ENCODE measurements around the gene PLCB1.

Gene PLCB1

DNA sequence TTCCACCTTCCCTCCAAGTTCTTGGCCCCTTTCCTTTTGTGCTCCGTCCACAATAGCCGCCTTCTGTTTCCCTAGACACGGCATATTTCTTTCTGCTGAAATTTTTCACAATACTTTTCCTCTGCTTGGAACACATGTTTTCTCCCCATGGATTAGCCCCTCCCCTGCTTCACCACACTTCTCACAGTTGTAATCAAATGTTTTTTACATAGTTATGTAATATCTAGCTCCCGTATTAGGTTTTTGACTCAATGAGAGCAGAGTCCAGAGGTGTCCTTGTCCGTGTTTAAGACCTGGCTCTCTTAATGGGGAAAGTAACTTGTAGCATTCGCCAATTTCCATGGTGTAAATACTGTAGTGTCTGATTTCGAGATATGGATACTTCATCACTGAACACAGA is 34.7 kb downstream of the PLCB1 start:
- H3K79me2 ChIP-seq (ENCODE audit: insufficient read depth, low read length): peaks cover 50% of the 10 kb centered on the region
- H3K4me2 ChIP-seq (ENCODE audit: low read depth, low read length, poor library complexity, severe bottlenecking): no peak overlapping the region
- H3K9me2 ChIP-seq (replicated peaks; ENCODE audit: low read depth, low read length): no peaks in the 10 kb centered on the region
- TF ChIP-seq, protein P1, sequence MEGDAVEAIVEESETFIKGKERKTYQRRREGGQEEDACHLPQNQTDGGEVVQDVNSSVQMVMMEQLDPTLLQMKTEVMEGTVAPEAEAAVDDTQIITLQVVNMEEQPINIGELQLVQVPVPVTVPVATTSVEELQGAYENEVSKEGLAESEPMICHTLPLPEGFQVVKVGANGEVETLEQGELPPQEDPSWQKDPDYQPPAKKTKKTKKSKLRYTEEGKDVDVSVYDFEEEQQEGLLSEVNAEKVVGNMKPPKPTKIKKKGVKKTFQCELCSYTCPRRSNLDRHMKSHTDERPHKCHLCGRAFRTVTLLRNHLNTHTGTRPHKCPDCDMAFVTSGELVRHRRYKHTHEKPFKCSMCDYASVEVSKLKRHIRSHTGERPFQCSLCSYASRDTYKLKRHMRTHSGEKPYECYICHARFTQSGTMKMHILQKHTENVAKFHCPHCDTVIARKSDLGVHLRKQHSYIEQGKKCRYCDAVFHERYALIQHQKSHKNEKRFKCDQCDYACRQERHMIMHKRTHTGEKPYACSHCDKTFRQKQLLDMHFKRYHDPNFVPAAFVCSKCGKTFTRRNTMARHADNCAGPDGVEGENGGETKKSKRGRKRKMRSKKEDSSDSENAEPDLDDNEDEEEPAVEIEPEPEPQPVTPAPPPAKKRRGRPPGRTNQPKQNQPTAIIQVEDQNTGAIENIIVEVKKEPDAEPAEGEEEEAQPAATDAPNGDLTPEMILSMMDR (conservative IDR thresholded peaks at IDR 0.05; ENCODE audit: low read length): no peak
- no peak for TF ChIP-seq EZH2phosphoT487 (IDR thresholded peaks at IDR 0.05; ENCODE audit: borderline replicate concordance)
- no peak overlapping the region for H2AFZ ChIP-seq (ENCODE audit: low read length)
- no peaks in the 10 kb centered on the region for H3K36me3 ChIP-seq (ENCODE audit: insufficient read depth, low read length)
- no peaks in the 10 kb centered on the region for H3K9me3 ChIP-seq (ENCODE audit: insufficient read depth, low read depth, low read length)
- no peaks in the 10 kb centered on the region for H3F3A ChIP-seq (ENCODE audit: low read depth)
- no peak overlapping the region for H3K9ac ChIP-seq (ENCODE audit: low read depth, low read length, poor library complexity, severe bottlenecking)
- H4K20me1 ChIP-seq (ENCODE audit: insufficient read depth, low read length, poor library complexity, severe bottlenecking): no peaks in the 10 kb centered on the region
- H3K4me3 ChIP-seq (ENCODE audit: low read length, poor library complexity, severe bottlenecking): no peak overlapping the region
- H3K4me1 ChIP-seq (ENCODE audit: insufficient read depth, low read length, poor library complexity, severe bottlenecking): peaks cover 17% of the 10 kb centered on the region
- no peaks in the 10 kb centered on the region for H3K27me3 ChIP-seq (ENCODE audit: insufficient read depth, low read length, poor library complexity, severe bottlenecking)

DNA sequence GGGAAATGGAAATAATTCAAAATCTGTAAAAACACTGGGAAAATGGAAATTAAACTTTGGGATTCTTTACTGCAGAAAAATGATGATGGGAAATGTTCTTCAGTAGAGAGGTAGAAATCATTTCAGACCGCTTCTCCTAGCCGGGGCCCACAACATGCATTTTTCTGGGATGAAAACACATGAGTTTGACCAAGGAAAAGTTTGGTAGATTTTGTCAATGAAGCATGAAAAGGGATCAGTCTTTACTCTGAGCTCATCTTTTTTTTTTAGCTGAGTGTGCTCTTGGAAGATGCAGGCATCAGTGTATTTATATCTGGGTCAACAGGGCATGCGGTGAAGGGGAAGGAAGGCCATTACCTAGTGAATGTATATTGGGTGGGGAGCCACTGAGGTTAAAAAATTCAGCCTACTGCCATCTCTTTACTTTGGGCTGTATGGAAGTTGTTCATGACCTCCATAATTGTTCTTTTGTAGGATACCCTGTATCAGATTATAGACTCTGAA is 36.8 kb downstream of the PLCB1 start:
- no peak overlapping the region for H3K9ac ChIP-seq (ENCODE audit: low read depth, low read length, poor library complexity, severe bottlenecking)
- H4K20me1 ChIP-seq (ENCODE audit: insufficient read depth, low read length, poor library complexity, severe bottlenecking): no peaks in the 10 kb centered on the region
- peaks cover 9% of the 10 kb centered on the region for H3K4me1 ChIP-seq (ENCODE audit: insufficient read depth, low read length, poor library complexity, severe bottlenecking)
- H2AFZ ChIP-seq (ENCODE audit: low read length): no peak overlapping the region
- peaks cover 9% of the 10 kb centered on the region; the same call in 1 of the 2 replicates for H3K36me3 ChIP-seq (ENCODE audit: insufficient read depth, low read length)
- no peaks in the 10 kb centered on the region for H3K27me3 ChIP-seq (ENCODE audit: insufficient read depth, low read length, poor library complexity, severe bottlenecking)
- H3F3A ChIP-seq (ENCODE audit: low read depth): no peaks in the 10 kb centered on the region
- H3K79me2 ChIP-seq (ENCODE audit: insufficient read depth, low read length): peaks cover 49% of the 10 kb centered on the region
- H3K9me2 ChIP-seq (replicated peaks; ENCODE audit: low read depth, low read length): no peaks in the 10 kb centered on the region
- TF ChIP-seq, protein P1 (conservative IDR thresholded peaks at IDR 0.05; ENCODE audit: low read length): no peak
- TF ChIP-seq EZH2phosphoT487 (IDR thresholded peaks at IDR 0.05; ENCODE audit: borderline replicate concordance): no peak
- H3K4me2 ChIP-seq (ENCODE audit: low read depth, low read length, poor library complexity, severe bottlenecking): no peak overlapping the region
- H3K9me3 ChIP-seq (ENCODE audit: insufficient read depth, low read depth, low read length): no peaks in the 10 kb centered on the region
- no peak overlapping the region for H3K4me3 ChIP-seq (ENCODE audit: low read length, poor library complexity, severe bottlenecking)

DNA sequence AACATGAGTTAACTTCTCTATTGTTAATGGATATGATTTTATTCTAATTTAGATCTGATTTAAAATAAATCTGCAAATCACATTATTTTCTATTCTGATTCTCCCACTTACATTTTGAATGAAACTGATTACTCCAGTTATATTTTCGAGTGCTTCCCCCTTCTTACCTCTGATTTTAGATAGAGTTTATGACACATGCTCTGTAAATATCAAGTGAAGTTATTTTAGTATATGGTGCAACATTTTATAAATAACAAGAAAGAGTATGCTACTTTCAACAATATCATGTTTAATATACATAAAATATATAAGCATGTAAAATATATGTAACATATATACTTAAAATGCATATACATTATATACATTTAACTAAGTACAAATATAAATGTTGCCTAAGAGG is 38.9 kb downstream of the PLCB1 start:
- no peaks in the 10 kb centered on the region for H3K9me3 ChIP-seq (ENCODE audit: insufficient read depth, low read depth, low read length)
- H3K36me3 ChIP-seq (ENCODE audit: insufficient read depth, low read length): peaks cover 9% of the 10 kb centered on the region; the same call in 1 of the 2 replicates
- no peak overlapping the region for H3K4me2 ChIP-seq (ENCODE audit: low read depth, low read length, poor library complexity, severe bottlenecking)
- peaks cover 9% of the 10 kb centered on the region for H3K4me1 ChIP-seq (ENCODE audit: insufficient read depth, low read length, poor library complexity, severe bottlenecking)
- no peak overlapping the region for H3K9ac ChIP-seq (ENCODE audit: low read depth, low read length, poor library complexity, severe bottlenecking)
- TF ChIP-seq, protein P1 (conservative IDR thresholded peaks at IDR 0.05; ENCODE audit: low read length): no peak
- TF ChIP-seq EZH2phosphoT487 (IDR thresholded peaks at IDR 0.05; ENCODE audit: borderline replicate concordance): no peak
- no peak overlapping the region for H3K4me3 ChIP-seq (ENCODE audit: low read length, poor library complexity, severe bottlenecking)
- H4K20me1 ChIP-seq (ENCODE audit: insufficient read depth, low read length, poor library complexity, severe bottlenecking): no peaks in the 10 kb centered on the region
- H3K27me3 ChIP-seq (ENCODE audit: insufficient read depth, low read length, poor library complexity, severe bottlenecking): no peaks in the 10 kb centered on the region
- H3F3A ChIP-seq (ENCODE audit: low read depth): no peaks in the 10 kb centered on the region
- H3K79me2 ChIP-seq (ENCODE audit: insufficient read depth, low read length): peaks cover 43% of the 10 kb centered on the region
- H3K9me2 ChIP-seq (replicated peaks; ENCODE audit: low read depth, low read length): no peaks in the 10 kb centered on the region
- no peak overlapping the region for H2AFZ ChIP-seq (ENCODE audit: low read length)
